GM15510 (cell line): ENCODE measurements around the gene SLC35F1.

Experiments used
- POLR2A ChIP-seq: IDR thresholded peaks from 3 replicates; pipeline ENCODE4 v1.6.1; 2011; ENCODE audit warnings: borderline replicate concordance; ENCODE audit not compliant: insufficient read length; ENCODE audit errors: extremely low read depth

SLC35F1 gene

DNA sequence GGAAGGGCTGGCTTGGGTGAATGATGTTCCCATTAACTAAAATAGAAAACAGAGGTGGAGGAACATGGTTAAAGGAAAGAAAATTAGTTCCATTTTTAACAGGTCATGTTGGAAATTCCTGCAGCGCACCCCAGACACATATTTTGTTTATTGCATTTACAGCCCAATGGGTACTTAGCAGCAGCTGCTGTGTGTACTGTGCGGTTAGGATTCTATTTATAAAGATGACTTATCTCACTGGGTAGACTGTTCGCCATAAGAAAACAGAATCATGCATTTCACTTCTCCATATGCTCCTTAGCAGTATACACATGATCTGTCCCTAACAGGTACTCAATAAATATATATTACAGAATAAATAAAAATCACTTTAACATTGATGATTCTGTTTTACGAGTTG is 135.8 kb downstream of the SLC35F1 start:
- no peak for TF ChIP-seq POLR2A

DNA sequence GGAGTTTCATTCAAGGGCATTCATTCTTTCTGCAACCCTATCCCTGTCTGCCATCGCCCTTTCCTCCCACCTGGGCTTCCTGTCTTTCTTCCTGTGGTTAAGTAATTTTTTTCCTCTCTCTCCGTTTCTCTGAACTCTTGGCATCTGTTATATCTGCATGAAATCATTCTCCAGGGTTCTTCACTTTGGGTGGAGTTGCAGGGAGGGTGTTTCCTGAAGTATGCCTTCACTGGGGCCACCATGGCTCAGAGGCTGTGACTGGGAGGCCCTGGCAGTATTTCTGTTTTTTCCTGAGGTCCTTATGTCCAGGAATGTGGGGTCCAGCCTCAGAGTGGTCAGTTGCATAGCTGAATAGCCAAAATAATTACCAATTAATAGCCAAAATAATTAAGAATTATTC is 137.2 kb downstream of the SLC35F1 start:
- TF ChIP-seq POLR2A, result no peak

DNA sequence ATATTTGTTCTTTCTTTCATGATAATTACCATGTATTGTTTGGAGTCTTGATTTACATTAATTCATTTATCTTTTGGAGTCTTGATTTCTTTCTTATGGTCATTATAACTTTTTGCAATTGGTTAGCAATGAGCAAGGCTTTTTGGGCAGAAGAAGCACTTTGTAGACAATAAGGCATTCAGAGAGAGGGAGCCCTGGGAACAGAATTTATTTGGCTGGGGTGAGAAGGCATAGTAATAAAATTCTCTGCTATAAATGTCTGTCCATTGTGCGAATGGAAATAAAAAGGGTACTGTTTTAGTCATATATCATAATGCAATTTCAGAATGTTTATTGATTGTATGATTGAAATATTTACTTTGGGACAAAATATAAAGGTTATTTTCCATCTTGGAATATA is 147.0 kb downstream of the SLC35F1 start:
- TF ChIP-seq POLR2A, result no peak

DNA sequence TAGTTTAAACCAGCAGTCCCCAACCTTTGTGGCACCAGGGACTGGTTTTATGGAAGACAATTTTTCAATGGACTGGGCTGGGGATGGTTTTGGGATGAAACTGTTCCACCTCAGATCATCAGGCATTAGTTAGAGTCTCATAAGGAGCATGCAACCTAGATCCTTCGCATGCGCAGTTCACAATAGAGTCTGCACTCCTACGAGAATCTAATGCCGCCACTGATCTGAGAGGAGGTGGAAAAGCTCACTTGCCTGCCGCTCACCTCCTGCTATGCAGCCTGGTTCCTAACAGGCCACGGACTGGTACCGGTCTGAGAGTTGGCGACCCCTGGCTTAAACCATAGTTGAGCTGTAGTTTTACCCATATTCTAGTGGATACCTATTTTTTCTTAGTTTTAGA is 154.6 kb downstream of the SLC35F1 start:
- TF ChIP-seq POLR2A, result no peak

DNA sequence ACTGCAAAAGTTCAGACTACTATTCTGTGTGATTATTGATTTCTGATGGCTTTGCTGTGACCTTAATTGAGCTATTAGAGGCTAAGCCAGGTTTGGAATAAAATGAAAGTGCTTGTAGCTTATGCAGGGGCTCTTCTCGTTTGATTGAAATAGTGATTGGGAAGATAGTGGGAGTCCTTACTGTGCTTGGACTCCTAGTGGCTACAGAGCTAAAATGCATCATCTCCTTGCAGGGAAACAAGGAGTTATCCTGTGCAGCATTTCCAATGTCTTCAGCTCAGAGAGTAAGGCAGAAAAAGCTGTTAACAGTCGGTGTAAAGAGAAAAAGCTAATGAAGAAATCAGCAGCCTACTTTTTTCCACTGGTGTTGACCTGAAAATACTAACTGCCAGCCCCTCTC is 173.5 kb downstream of the SLC35F1 start:
- TF ChIP-seq POLR2A, result no peak

DNA sequence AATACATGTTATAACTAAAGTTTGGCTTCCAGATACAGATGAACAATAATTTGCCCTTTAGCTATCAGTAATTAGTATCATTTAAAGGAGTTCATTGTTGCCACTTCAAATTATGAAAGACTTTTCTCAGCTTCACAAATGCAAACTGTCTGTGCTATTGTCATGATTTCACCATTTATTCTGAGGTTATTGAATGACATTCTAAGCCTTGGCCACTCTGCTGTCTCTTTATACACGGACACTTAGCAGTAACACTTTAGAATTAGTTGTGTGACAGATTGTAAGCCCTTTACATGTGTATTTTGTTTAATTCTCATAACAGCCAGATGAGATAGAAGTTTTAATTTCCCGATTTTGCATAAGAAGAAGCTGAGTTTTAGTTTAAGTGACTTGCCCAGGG is 176.6 kb downstream of the SLC35F1 start:
- TF ChIP-seq POLR2A, result no peak

DNA sequence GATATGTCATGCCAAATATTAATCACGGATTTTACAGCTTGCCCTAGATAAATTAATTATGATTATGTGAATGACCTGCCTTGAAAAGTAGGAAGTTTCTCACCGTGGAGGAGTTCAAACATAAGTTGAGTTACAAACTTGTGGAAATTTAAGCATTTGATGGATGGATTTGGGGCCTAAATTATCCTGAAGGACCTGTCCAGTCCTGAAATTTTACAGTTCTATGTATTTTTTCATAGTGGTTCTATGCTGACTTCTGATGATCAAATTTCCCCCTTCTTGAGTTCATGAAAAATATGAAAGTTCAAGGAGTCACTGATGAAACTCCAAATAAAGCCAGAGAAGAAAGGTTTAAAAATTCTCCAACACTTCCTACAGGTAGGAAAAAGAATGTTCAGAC is 178.6 kb downstream of the SLC35F1 start:
- no peak for TF ChIP-seq POLR2A

DNA sequence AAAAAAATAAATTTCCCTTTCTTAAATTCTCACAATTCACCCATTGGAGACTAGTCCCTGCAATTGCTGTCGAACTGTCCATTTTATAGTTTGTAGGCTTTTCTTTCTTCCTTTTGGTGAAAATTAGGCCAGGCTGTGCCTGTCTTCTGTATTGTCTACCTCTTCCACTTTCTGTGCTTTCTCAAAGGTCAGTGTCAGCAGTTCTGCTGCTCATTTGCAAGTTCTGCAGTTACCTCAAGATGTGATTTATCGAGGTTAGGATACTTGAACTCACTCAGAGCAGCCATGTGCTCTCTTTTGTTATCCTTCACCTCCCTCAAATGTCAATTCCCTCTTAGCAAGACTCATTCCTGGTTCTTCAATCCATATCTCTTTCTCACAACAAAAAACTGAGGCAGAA is 179.1 kb downstream of the SLC35F1 start:
- TF ChIP-seq POLR2A, result no peak

DNA sequence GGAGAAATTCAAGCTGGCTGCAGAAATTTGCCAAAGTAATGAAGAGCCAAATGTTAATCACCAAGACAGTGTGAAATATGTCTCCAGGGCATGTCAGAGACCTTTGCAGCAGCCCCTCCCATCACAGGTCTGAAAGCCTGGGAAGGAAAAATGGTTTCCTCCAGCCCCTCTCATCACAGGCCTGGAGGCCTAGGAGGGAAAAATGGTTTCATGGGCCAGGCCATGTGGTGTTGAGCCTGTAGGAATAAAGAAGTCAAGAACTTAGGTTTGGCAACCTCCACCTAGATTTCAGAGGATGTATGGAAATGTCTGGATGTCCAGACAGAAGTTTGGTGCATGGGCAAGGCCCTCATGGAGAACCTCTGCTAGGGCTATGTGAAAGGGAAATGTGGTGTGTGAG is 185.0 kb downstream of the SLC35F1 start:
- no peak for TF ChIP-seq POLR2A

DNA sequence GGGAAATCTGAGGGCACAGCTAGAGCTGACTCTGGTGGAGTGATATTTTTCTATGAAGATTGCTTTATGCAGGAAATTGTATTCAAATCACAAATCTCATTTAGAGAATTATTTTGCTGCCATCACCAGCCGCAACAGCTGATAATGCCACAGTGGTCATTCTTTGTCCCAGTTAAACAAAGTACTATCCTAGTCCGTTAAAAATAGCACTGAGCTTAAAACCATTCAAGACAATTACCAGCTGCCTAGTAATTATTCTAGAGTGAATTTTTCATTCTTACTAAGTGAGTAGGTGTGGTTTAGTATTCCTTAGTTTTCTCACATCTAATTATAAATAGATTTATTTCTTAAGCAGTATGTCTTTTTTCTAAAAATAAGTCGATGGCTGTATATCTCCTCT is 190.5 kb downstream of the SLC35F1 start:
- TF ChIP-seq POLR2A, result no peak

DNA sequence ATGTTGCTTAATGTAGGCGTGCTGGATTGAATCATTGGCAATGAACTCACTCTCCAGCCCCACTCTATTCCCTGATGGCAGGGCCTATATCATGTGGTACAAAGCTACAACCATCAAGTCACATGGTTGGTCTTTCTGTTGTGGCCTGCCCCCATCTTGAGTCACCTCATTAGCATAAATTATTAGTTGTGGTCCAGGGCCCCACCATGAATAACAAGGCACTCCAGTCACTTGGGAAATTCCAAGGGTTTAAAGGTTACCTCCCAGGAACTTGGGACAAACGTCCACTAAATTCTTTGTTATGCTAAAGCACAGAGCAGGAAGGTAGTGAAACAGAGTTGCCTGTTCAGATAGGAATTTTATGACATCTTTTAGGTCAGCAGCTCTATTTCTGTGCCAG is 193.7 kb downstream of the SLC35F1 start:
- TF ChIP-seq POLR2A, result no peak

DNA sequence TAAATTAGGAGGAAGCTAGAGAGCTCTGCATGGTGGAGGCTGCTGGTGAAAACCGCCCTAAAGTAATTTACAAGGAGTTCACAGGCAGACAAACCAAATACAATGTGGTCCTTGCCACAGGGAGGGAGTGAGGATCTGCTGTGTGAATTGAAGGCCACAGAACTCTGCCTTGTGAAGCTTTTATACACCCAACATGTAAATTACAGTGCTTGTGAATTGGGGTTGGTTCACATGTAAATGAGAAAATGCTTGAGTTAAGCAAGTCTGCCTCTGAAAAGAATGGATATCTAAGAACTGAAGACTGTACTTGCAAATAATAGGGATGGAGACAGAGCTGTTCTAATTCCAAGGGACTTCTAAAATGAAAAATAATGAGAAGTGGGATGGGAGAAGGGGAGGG is 194.2 kb downstream of the SLC35F1 start:
- no peak for TF ChIP-seq POLR2A

DNA sequence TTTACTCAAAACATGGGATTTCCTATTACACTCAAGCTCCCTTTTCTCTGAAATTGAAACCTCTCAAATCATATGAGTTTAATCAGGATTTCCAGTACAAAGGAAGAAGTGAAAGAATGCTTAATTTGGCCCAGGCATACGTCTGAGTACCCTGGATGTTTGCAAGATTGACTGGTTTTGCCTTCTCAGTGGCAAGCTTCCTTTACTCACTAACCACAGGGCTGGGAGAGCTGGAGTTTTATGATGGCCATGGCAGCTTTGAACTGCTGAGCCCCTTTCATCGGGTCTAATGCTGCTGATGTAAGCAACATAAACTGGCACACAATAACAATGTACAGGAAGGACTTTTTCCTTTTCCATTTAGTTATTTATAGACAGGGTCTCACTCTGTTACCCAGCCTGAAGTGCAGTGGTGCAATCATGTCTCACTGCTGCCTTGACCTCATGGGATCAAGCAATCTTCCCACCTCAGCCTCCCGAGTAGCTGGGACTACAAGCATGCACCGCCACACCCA is 194.8 kb downstream of the SLC35F1 start:
- no peak for TF ChIP-seq POLR2A

DNA sequence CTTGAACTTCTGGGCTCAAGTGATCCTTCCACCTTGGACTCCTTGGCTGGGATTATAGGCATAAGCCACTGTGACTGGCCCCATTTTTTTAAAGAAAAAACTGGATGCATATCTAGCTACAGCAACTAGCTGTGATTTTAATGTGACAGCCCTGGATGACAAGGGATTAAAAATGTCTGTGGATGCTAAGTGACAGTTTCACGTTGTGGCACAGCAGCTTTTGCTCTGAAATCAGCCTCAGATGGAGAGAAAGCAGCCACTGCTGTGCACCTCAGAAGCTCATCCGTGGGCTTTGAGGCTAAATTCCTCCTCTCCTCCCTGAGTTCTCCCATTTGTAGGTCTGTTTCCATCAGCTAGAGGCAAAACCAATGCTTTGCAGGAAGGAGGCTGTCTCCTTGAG is 195.3 kb downstream of the SLC35F1 start:
- TF ChIP-seq POLR2A, result no peak

DNA sequence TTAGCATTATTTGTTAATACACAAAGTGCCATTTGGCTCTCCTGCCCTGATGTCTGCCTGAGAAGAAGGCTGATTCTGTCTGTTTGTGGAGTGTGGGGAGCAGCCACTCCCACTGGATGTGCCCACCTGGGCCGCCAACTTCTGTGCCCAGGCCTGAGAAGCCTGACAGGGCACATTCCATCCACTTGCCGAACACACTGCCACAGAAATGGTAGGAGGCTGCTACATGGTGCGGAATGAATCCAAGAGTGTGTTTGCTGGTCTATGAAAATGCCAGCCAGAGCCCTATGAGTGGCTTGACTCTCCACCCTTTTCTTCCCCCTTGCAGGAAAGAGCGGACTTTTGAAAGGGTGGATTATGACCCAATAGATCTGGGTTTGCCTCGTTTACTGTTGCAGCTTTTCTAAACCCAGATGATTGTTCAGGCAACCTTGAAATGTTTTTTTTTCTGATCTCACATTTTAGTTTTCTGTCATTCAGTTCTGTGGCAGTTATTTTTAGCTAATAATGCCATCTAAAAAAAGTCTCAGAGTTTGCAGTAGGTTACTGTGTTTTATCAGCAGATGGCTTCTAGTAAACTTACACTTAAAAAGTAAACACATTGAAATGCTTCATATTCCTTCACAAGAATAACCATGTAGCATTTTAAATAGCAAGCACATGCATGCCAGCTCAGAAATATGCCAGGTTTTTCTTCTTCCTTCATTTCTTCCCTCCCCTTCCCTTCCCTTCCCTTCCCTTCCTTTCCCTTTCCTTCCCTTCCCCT is 196.5 kb downstream of the SLC35F1 start:
- TF ChIP-seq POLR2A, result no peak

DNA sequence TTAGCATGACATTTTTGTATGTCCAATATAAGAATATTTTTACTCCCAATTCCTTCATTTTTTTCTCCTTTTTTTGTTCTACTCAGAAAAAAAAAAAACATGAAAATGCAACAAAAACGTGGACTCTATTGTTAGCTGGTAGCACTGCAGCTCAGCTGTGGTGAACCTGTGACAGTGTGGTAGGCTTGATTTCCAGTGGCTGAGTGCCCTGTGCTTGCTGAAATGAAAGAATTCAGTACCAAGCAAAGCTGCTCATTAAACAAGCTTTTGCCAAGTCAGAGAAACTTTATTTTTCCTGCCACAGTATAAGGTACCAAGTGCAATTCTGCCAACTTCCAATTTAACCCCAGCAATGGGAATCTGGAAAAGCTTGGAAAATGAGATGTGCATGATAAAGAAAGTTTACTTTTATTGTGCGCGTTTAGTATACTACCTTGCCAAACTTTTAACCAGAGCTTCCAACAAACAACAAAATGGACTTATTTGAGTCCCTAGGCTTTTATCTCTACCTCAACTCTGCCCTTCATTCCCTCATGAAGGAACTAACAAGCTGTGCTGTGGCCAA is 215.2 kb downstream of the SLC35F1 start:
- no peak for TF ChIP-seq POLR2A
